NB4 (cell line): Measurements from ENCODE around the gene CHCHD4.
"Not testable (repeated sequence)": the region's sequence is repeated elsewhere in the genome, so short reads cannot be mapped to it uniquely, and the experiment has no call there.

Source experiments
- DNase-seq: peaks from one replicate; pipeline ENCODE4 v3.0.0; 2010; ENCODE audit warnings: low read depth
- H3K4me3 ChIP-seq: one replicate; pipeline ENCODE4 v1.5.1; 2011; ENCODE audit warnings: mild to moderate bottlenecking, low read depth, low read length, moderate library complexity
- CTCF ChIP-seq: IDR thresholded peaks from one replicate; pipeline ENCODE4 v1.5.1; 2012; ENCODE audit warnings: low read depth, low read length
- MYC ChIP-seq: IDR thresholded peaks from 2 replicates; pipeline ENCODE4 v1.6.1; 2011; ENCODE audit warnings: low read depth, low read length
- POLR2A ChIP-seq: IDR thresholded peaks from 2 replicates; pipeline ENCODE4 v1.6.1; 2011; ENCODE audit warnings: mild to moderate bottlenecking; ENCODE audit not compliant: insufficient read length; ENCODE audit errors: extremely low read depth
- TF ChIP-seq, protein P1 (sequence below): IDR thresholded peaks from 2 replicates; pipeline ENCODE4 v1.6.1; 2011; ENCODE audit warnings: low read depth, low read length

Gene CHCHD4

GRCh38 chr3:14097616-14098391 is 26.9 kb downstream of the CHCHD4 start:
- no peak overlapping the region for H3K4me3 ChIP-seq
- DNase-seq: no peak
- no peak for TF ChIP-seq MYC
- TF ChIP-seq, protein P1, sequence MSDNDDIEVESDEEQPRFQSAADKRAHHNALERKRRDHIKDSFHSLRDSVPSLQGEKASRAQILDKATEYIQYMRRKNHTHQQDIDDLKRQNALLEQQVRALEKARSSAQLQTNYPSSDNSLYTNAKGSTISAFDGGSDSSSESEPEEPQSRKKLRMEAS: no peak
- no peak for TF ChIP-seq POLR2A
- no peak for TF ChIP-seq CTCF

DNA sequence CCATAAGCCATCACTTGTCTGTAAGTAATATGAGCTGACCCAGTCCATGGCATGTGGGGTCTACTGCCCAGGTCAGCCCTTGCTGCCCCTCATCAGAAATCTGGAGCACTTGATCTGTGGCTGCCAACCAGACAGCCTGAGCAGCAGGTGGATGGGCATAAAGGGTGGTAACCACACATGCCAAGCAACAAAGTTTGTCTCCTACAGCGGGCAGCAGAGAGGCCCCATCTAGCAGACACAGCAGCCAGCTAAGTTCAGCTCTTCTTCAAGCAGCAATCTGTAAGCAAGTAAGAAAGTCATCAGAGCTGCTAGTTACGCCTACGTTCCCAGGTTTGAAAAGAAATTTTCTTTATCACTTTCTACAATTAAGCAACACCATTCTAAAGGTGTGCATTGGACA is 27.9 kb downstream of the CHCHD4 start:
- DNase-seq: no peak
- H3K4me3 ChIP-seq: no peak overlapping the region
- TF ChIP-seq POLR2A (no peak), MYC (no peak), CTCF (no peak)
- TF ChIP-seq, protein P1: no peak

GRCh38 chr3:14093831-14094230 is 30.8 kb downstream of the CHCHD4 start:
- no peak for TF ChIP-seq CTCF
- no peak for TF ChIP-seq MYC
- TF ChIP-seq POLR2A: no peak
- TF ChIP-seq, protein P1: no peak
- H3K4me3 ChIP-seq: no peak overlapping the region
- DNase-seq: no peak

GRCh38 chr3:14092464-14092863 is 32.2 kb downstream of the CHCHD4 start:
- DNase-seq: no peak
- no peak overlapping the region for H3K4me3 ChIP-seq
- TF ChIP-seq, protein P1: no peak
- TF ChIP-seq CTCF (no peak), POLR2A (no peak), MYC (no peak)

GRCh38 chr3:14091959-14092358 is 32.7 kb downstream of the CHCHD4 start:
- DNase-seq, H3K4me3 ChIP-seq: not testable (repeated sequence)

- DNase-seq, H3K4me3 ChIP-seq: not testable (repeated sequence)
Observed at GRCh38 chr3:14087461-14087860, 37.2 kb downstream of the CHCHD4 start.

GRCh38 chr3:14082108-14082657 is 42.5 kb downstream of the CHCHD4 start:
- no peak for DNase-seq
- H3K4me3 ChIP-seq: no peak overlapping the region
- no peak for TF ChIP-seq CTCF
